GM23248 (cell line): Measurements from ENCODE around the gene CCDC50.

Experiments used
- EZH2 ChIP-seq: fragments of 200-600 bp; sonication (generic); IDR thresholded peaks from 2 replicates; pipeline ENCODE4 v1.6.1; 2018; ENCODE audit warnings: antibody characterized with exemption, mild to moderate bottlenecking; ENCODE audit not compliant: insufficient read depth, poor library complexity, severe bottlenecking
- EZH2phosphoT487 ChIP-seq: fragments of 200-600 bp; sonication (generic); IDR thresholded peaks from 2 replicates; pipeline ENCODE4 v1.6.1; 2018; ENCODE audit warnings: antibody characterized with exemption, moderate library complexity, mild to moderate bottlenecking, low read depth; ENCODE audit not compliant: insufficient read depth

DNA sequence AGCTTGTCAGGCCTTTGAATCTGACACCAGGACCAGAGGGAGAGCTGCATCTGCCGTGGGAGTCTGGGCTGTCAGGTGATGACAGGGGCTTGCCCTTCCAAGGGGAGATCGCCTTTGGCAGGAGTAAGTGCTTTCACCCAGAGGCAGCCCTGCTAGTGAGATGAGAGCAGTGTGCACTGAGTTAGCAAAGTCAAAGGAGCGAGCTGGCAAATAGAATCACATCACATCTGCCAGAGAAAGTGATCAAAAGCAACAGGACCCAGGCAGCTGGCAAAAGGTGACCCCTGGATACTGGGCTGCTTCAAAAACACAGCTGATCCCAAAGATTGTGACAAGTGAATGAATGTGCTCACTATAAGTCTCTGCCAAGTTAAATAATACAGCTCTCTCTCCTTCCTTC is 95.7 kb downstream of the CCDC50 start:
- TF ChIP-seq EZH2 (no peak), EZH2phosphoT487 (no peak)
